Mesendoderm (in vitro differentiated cells): Measurements from ENCODE around the gene CCNE1.
A peak's percentile ranks its signal among the peaks of the same experiment; 100 is the strongest.

ENCODE experiments used
- DNase-seq: peaks from one replicate; pipeline ENCODE4 v3.0.0; 2013
- H2AK5ac ChIP-seq: 2 replicates; pipeline ENCODE4 v1.6.1; 2013; ENCODE audit warnings: low read length, inconsistent platforms
- H2BK120ac ChIP-seq: 2 replicates; pipeline ENCODE4 v1.6.1; 2013; ENCODE audit warnings: low read depth, mild to moderate bottlenecking, low read length, moderate library complexity, mixed read lengths
- H2BK15ac ChIP-seq: replicated peaks from 2 replicates; pipeline ENCODE4 v1.6.1; 2013; ENCODE audit warnings: low read depth, mild to moderate bottlenecking, moderate library complexity
- H2BK5ac ChIP-seq: 2 replicates; pipeline ENCODE4 v1.6.1; 2013; ENCODE audit warnings: low read length, inconsistent platforms
- H3K18ac ChIP-seq: 2 replicates; pipeline ENCODE4 v1.6.1; 2013; ENCODE audit warnings: mild to moderate bottlenecking, low read length, mixed read lengths
- H3K23ac ChIP-seq: one replicate; pipeline ENCODE4 v1.6.1; 2013; ENCODE audit warnings: low read length
- H3K27ac ChIP-seq: 2 replicates; pipeline ENCODE4 v1.5.1; 2013; ENCODE audit warnings: low read depth, mild to moderate bottlenecking, inconsistent platforms, low read length, moderate library complexity
- H3K27me3 ChIP-seq: 2 replicates; pipeline ENCODE4 v1.6.1; 2013; ENCODE audit warnings: low read length, control low read depth, mild to moderate bottlenecking, inconsistent platforms; ENCODE audit not compliant: insufficient read depth, poor library complexity
- H3K36me3 ChIP-seq: 2 replicates; pipeline ENCODE4 v1.6.1; 2013; ENCODE audit warnings: low read length, inconsistent platforms; ENCODE audit not compliant: control insufficient read depth, insufficient read depth
- H3K4ac ChIP-seq: one replicate; pipeline ENCODE4 v1.6.1; 2013; ENCODE audit warnings: low read depth, mild to moderate bottlenecking, low read length, moderate library complexity
- H3K4me1 ChIP-seq: 2 replicates; pipeline ENCODE4 v1.6.1; 2013; ENCODE audit warnings: low read depth, low read length, inconsistent platforms; ENCODE audit not compliant: control insufficient read depth
- H3K4me2 ChIP-seq: 2 replicates; pipeline ENCODE4 v1.6.1; 2013; ENCODE audit warnings: low read length
- H3K4me3 ChIP-seq: 2 replicates; pipeline ENCODE4 v1.5.1; 2013; ENCODE audit warnings: mild to moderate bottlenecking, low read length
- H3K56ac ChIP-seq: one replicate; pipeline ENCODE4 v1.6.1; 2013; ENCODE audit warnings: low read length
- H3K79me1 ChIP-seq: 2 replicates; pipeline ENCODE4 v1.6.1; 2013; ENCODE audit warnings: low read length, inconsistent platforms
- H3K79me2 ChIP-seq: 2 replicates; pipeline ENCODE4 v1.6.1; 2013; ENCODE audit warnings: mild to moderate bottlenecking, low read length; ENCODE audit not compliant: control insufficient read depth, insufficient read depth
- H3K9ac ChIP-seq: 2 replicates; pipeline ENCODE4 v1.6.1; 2013; ENCODE audit warnings: low read length, inconsistent platforms
- H4K5ac ChIP-seq: one replicate; pipeline ENCODE4 v1.6.1; 2013; ENCODE audit warnings: low read length
- H4K8ac ChIP-seq: one replicate; pipeline ENCODE4 v1.6.1; 2013; ENCODE audit warnings: low read depth, mild to moderate bottlenecking, control low read depth, low read length, moderate library complexity
- WGBS: extraction: QIAGEN DNeasy Blood & Tissue Kit; methylation state at CpG from one replicate; pipeline ENCODE4 v1.1.7; 2013; ENCODE audit warnings: low lambda C conversion rate, missing lambda C conversion rate; ENCODE audit not compliant: insufficient coverage; ENCODE audit errors: extremely low coverage; 5-methylcytosine and 5-hydroxymethylcytosine counted together

CCNE1 gene

DNA sequence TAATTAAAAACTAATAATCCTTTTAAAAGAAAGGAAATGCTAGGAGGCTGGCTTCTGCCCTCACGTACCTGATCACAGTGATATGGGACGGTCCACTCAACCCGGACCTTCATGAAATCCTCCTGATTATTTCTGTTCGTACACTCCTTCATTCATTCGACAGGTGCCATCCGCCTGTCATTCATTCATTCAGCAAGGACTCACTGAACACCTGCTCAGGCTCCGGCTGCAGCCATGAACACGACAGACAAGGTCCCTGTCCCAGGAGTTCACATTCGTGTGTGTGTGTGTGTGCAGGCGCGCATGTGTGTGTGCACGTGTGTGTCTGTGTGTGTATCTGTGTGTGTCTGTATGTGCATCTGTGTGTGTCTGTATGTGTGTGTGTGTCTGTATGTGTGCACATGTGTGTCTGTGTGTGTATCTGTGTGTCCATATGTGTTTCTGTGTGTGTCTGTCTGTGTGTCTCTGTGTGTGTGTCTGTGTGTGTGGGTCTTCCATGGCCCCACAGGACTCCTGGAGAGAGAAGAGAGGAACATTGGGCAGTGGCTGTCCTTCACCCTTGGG is 28.1 kb upstream of the CCNE1 start:
- no CpG with 5 or more reads among the region's 12 CpGs for WGBS
- Histone ChIP-seq H3K4me3 (no peak overlapping the region), H3K79me2 (no peaks in the 10 kb centered on the region), H2BK120ac (no peak overlapping the region), H3K27ac (no peak overlapping the region), H2AK5ac (no peak overlapping the region), H3K23ac (no peak overlapping the region), H3K4ac (no peak overlapping the region), H3K4me2 (no peak overlapping the region), H2BK5ac (no peak overlapping the region), H3K9ac (no peak overlapping the region), H2BK15ac (no peak overlapping the region), H3K56ac (no peak overlapping the region), H3K4me1 (no peaks in the 10 kb centered on the region), H4K8ac (no peak overlapping the region), H3K36me3 (no peaks in the 10 kb centered on the region), H3K27me3 (no peaks in the 10 kb centered on the region), H3K18ac (no peak overlapping the region), H3K79me1 (no peaks in the 10 kb centered on the region), H4K5ac (no peak overlapping the region)
- DNase-seq, result no peak

GRCh38 chr19:29784598-29785223 is 27.1 kb upstream of the CCNE1 start:
- 100% methylated on average over 1 of the region's 1 CpG for WGBS

GRCh38 chr19:29785360-29785759 is 26.4 kb upstream of the CCNE1 start:
- Histone ChIP-seq H3K18ac (no peak overlapping the region), H4K5ac (no peak overlapping the region), H3K4me3 (no peak overlapping the region), H3K27ac (no peak overlapping the region), H2BK5ac (no peak overlapping the region), H3K4ac (no peak overlapping the region), H3K36me3 (no peaks in the 10 kb centered on the region), H3K9ac (no peak overlapping the region), H3K23ac (no peak overlapping the region), H3K4me1 (no peaks in the 10 kb centered on the region), H3K79me2 (no peaks in the 10 kb centered on the region), H3K27me3 (no peaks in the 10 kb centered on the region), H3K56ac (no peak overlapping the region), H2AK5ac (no peak overlapping the region), H3K79me1 (no peaks in the 10 kb centered on the region), H3K4me2 (no peak overlapping the region), H2BK120ac (no peak overlapping the region), H4K8ac (no peak overlapping the region), H2BK15ac (no peak overlapping the region)
- DNase-seq, result no peak
- WGBS, result no CpG with 5 or more reads among the region's 5 CpGs

More at GRCh38 chr19:29784598-29785223, 27.1 kb upstream of the CCNE1 start:
- Histone ChIP-seq H4K8ac (no peak overlapping the region), H2BK5ac (no peak overlapping the region), H2AK5ac (no peak overlapping the region), H3K56ac (no peak overlapping the region), H4K5ac (no peak overlapping the region), H3K27me3 (no peaks in the 10 kb centered on the region), H3K27ac (no peak overlapping the region), H2BK120ac (no peak overlapping the region), H3K4ac (no peak overlapping the region), H3K23ac (no peak overlapping the region), H3K79me1 (no peaks in the 10 kb centered on the region), H3K4me3 (no peak overlapping the region), H3K36me3 (no peaks in the 10 kb centered on the region), H2BK15ac (no peak overlapping the region), H3K4me2 (no peak overlapping the region), H3K18ac (no peak overlapping the region), H3K4me1 (no peaks in the 10 kb centered on the region), H3K79me2 (no peaks in the 10 kb centered on the region), H3K9ac (no peak overlapping the region)
- DNase-seq, result no peak

DNA sequence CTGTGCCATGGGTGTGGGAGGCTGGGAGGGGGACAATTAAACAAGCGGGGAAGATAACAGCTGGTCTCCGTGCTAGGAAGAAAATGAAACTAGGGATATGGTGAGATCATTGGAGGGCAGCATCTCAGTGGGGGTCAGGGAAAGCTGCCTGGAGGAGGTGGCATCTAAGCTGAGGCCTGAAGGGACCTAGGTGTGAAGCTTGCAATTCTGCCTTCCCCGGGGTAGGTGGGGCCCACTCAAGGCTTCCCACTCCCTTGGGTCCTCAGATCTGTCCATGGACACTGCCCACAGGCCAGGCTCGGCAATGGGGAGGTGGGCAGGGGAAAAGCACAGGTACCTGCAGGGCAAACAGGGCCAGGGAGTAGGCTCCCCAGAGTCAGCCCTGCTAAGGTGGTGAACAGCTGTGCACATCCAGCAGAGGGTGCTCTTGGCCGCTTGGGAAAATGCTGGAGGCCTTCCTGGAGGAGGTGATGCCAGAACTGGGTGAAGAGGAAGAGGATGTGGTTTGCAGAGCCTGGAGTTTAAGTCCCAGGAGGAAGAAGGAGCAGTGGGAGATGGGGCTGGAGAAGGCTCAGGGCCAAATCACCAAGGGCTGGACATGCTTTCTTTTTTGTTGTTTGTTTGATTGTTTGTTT is 25.7 kb upstream of the CCNE1 start:
- H3K79me1 ChIP-seq, result no peaks in the 10 kb centered on the region
- H3K4ac ChIP-seq, result no peak overlapping the region
- no peak overlapping the region for H2BK5ac ChIP-seq
- no peaks in the 10 kb centered on the region for H3K79me2 ChIP-seq
- H3K4me2 ChIP-seq, result no peak overlapping the region
- H2BK15ac ChIP-seq, result no peak overlapping the region
- H3K56ac ChIP-seq, result no peak overlapping the region
- no peak overlapping the region for H4K5ac ChIP-seq
- H4K8ac ChIP-seq, result no peak overlapping the region
- H3K9ac ChIP-seq, result no peak overlapping the region
- H3K27ac ChIP-seq, result no peak overlapping the region
- WGBS, result no CpG with 5 or more reads among the region's 5 CpGs
- H3K27me3 ChIP-seq, result no peaks in the 10 kb centered on the region
- H3K36me3 ChIP-seq, result no peaks in the 10 kb centered on the region
- no peak overlapping the region for H3K18ac ChIP-seq
- no peak overlapping the region for H2AK5ac ChIP-seq
- H3K4me1 ChIP-seq, result no peaks in the 10 kb centered on the region
- H3K4me3 ChIP-seq, result no peak overlapping the region
- DNase-seq, result peak; percentile 25
- H3K23ac ChIP-seq, result no peak overlapping the region
- no peak overlapping the region for H2BK120ac ChIP-seq

DNA sequence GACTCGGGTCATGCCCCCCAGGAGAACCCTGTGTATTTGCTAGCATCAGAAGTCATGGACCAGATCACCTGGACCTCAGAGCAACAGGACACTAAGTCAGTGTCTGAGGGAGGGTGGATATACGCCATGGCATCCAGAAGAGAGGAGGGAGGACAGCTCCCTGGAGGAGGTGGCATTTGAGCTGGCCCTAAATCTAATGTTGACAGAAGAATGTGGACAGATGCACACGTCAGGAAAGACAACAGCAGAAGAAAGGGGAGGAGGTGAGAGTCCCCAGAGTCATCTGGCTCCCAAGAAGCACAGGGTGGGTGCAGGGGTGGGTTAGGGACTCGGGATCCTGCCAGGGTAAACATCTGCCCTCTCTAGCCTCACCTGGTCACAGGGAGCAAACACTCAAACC is 24.5 kb upstream of the CCNE1 start:
- H3K79me2 ChIP-seq, result no peaks in the 10 kb centered on the region
- no peak overlapping the region for H2BK120ac ChIP-seq
- no peak overlapping the region for H3K18ac ChIP-seq
- WGBS, result no CpG with 5 or more reads among the region's 4 CpGs
- H3K4me2 ChIP-seq, result no peak overlapping the region
- no peak overlapping the region for H3K27ac ChIP-seq
- H3K79me1 ChIP-seq, result no peaks in the 10 kb centered on the region
- no peak for DNase-seq
- no peak overlapping the region for H3K9ac ChIP-seq
- no peak overlapping the region for H2BK5ac ChIP-seq
- no peak overlapping the region for H3K23ac ChIP-seq
- no peak overlapping the region for H3K4me3 ChIP-seq
- H3K4me1 ChIP-seq, result no peaks in the 10 kb centered on the region
- no peak overlapping the region for H2BK15ac ChIP-seq
- no peak overlapping the region for H4K8ac ChIP-seq
- no peak overlapping the region for H4K5ac ChIP-seq
- H2AK5ac ChIP-seq, result no peak overlapping the region
- H3K4ac ChIP-seq, result no peak overlapping the region
- no peaks in the 10 kb centered on the region for H3K27me3 ChIP-seq
- no peaks in the 10 kb centered on the region for H3K36me3 ChIP-seq
- no peak overlapping the region for H3K56ac ChIP-seq
